Measurements from ENCODE around the gene SPECC1L. TPM values are rescaled to one million over a fixed set of nuclear protein-coding genes. Genes with fewer than 3 reads are reported as not detected.

SPECC1L gene
- total and polyA plus RNA-seq, 2 of the 8 experiments (the other 6 are each of a cell fraction or from before 2014, with no cell fraction given), result 15.7 to 61.6 TPM

GRCh38 chr22:24285245-24285644, 14.6 kb downstream of the SPECC1L start:
- TF ChIP-seq TAF1 (IDR thresholded peaks at IDR 0.05; ENCODE audit: low read depth, low read length) (no peak), RFX5 (IDR thresholded peaks at IDR 0.05; ENCODE audit: borderline replicate concordance, low read depth, low read length) (no peak), KDM5A (IDR thresholded peaks at IDR 0.05; ENCODE audit: low read length) (no peak), SAP30 (IDR thresholded peaks at IDR 0.05; ENCODE audit: insufficient read depth, insufficient replicate concordance, low read length) (no peak), TAF7 (optimal IDR thresholded peaks at IDR 0.05; ENCODE audit: borderline replicate concordance, low read depth, low read length) (no peak), JUN (IDR thresholded peaks at IDR 0.05; ENCODE audit: low read depth, low read length) (no peak)
- Histone ChIP-seq H3K23me2 (ENCODE audit: low read depth, low read length) (no peaks in the 10 kb centered on the region), H3K4me1 (replicated peaks in 1 of 4; ENCODE audit: control insufficient read depth in 3 of 4, insufficient read depth in 4 of 4, low read length in 3 of 4) (peaks cover 0 to 3% (median 1%) of the 10 kb centered on the region in 4 experiments; a peak in 3 of 7 replicates), H4K8ac (ENCODE audit: extremely low read depth, insufficient read depth, low read length) (no peak overlapping the region), H3K23ac (ENCODE audit: insufficient read length) (no peak overlapping the region), H2BK12ac (ENCODE audit: low read depth, low read length) (no peak overlapping the region), H4K20me1 (replicated peaks in 1 of 2; ENCODE audit: control insufficient read depth in 1 of 2, insufficient read depth in 2 of 2, low read length in 2 of 2) (peaks cover 6 to 12% of the 10 kb centered on the region in 2 experiments), H3K79me2 (ENCODE audit: control insufficient read depth in 1 of 2, insufficient read depth in 2 of 2, low read length in 2 of 2) (peaks cover 4 to 84% of the 10 kb centered on the region in 2 experiments), H3K36me3 (ENCODE audit: control insufficient read depth in 2 of 4, insufficient read depth in 4 of 4, low read length in 3 of 4) (no peaks in the 10 kb centered on the region), H3K14ac (ENCODE audit: insufficient read length) (no peak overlapping the region), H3K27ac (ENCODE audit: low read depth, low read length) (no peak overlapping the region), H3K9ac (replicated peaks in 1 of 4; ENCODE audit: extremely low read depth in 1 of 4, low read depth in 3 of 4, low read length in 3 of 4) (no peak overlapping the region), H2BK120ac (replicated peaks; ENCODE audit: low read depth, low read length) (no peak overlapping the region), H3K18ac (ENCODE audit: extremely low read depth, low read length) (no peak overlapping the region), H2AFZ (ENCODE audit: low read length) (no peak overlapping the region), H4K91ac (replicated peaks; ENCODE audit: insufficient read length, low read length) (no peak overlapping the region), H2BK15ac (ENCODE audit: low read length) (no peak overlapping the region), H4K5ac (ENCODE audit: insufficient read length, low read depth, low read length) (no peak overlapping the region), H3K4ac (replicated peaks; ENCODE audit: insufficient read length, low read depth, low read length) (no peak overlapping the region), H3K4me2 (ENCODE audit: insufficient read depth in 1 of 2, low read depth in 2 of 2, low read length in 2 of 2) (peak overlapping the region in 1 of 2 experiments; percentile 34; a peak in 1 of 4 replicates), H2AK5ac (ENCODE audit: low read depth, low read length) (no peak overlapping the region), H3K9me3 (ENCODE audit: insufficient read depth in 2 of 2, low read depth in 1 of 2, low read length in 1 of 2) (no peaks in the 10 kb centered on the region), H3K56ac (replicated peaks; ENCODE audit: insufficient read length, low read depth, low read length) (no peak overlapping the region), H3K4me3 (ENCODE audit: extremely low read depth in 1 of 4, insufficient read depth in 2 of 4, low read depth in 3 of 4, low read length in 4 of 4) (no peak overlapping the region), H3K27me3 (replicated peaks in 1 of 4; ENCODE audit: control insufficient read depth in 3 of 4, extremely low read depth in 1 of 4, insufficient read depth in 3 of 4, low read length in 3 of 4) (no peaks in the 10 kb centered on the region), H2BK20ac (ENCODE audit: low read length) (no peak overlapping the region), H2BK5ac (ENCODE audit: low read depth, low read length) (no peak overlapping the region), H3K79me1 (ENCODE audit: low read depth, low read length) (peaks cover 7% of the 10 kb centered on the region)
- 70% methylated on average over 4 of the region's 4 CpGs; no CpG with 5 or more reads in 1 of the 2 experiments for WGBS, 2 experiments (ENCODE audit: extremely low coverage in 1 of 2, insufficient coverage in 1 of 2, insufficient read length in 1 of 2, insufficient replicate concordance in 2 of 2, low coverage in 1 of 2, low lambda C conversion rate in 2 of 2, missing lambda C conversion rate in 1 of 2)
- FAIRE-seq (no peak), DNase-seq (ENCODE audit: low read depth in 1 of 2, low spot score in 2 of 2) (no peak)
- POLR2A ChIA-PET (ENCODE audit: partially characterized antibody), result no interaction called here
- CTCF ChIA-PET (ENCODE audit: partially characterized antibody), result interaction anchor here (0.6 to 1.0 kb wide), 4 partner anchors 13 to 132 kb away, joined by 3 to 5 read pairs (median 3); no protein-coding TSS in a partner anchor
